Measurements from ENCODE around the gene CERS6.

Gene CERS6

DNA sequence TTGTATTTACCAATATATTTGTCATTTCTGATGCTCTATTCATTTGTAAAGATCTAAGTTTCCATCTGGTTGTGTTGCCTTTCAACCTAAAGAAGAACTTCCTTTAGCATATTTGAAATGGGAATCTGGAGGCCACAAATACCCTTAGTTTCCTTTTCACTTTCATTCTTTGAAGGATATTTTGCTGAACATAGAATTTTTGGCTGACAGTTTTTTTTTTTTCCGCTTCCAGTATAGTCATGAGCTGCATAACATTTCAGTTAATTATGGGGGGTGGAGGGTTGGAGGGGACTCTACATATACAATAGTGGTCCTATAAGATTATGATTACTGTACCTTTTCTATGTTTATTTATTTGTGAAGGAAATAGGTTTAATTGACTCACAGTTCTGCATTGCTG lies 83.9 kb downstream of the CERS6 start:
- TF ChIP-seq, protein P1, sequence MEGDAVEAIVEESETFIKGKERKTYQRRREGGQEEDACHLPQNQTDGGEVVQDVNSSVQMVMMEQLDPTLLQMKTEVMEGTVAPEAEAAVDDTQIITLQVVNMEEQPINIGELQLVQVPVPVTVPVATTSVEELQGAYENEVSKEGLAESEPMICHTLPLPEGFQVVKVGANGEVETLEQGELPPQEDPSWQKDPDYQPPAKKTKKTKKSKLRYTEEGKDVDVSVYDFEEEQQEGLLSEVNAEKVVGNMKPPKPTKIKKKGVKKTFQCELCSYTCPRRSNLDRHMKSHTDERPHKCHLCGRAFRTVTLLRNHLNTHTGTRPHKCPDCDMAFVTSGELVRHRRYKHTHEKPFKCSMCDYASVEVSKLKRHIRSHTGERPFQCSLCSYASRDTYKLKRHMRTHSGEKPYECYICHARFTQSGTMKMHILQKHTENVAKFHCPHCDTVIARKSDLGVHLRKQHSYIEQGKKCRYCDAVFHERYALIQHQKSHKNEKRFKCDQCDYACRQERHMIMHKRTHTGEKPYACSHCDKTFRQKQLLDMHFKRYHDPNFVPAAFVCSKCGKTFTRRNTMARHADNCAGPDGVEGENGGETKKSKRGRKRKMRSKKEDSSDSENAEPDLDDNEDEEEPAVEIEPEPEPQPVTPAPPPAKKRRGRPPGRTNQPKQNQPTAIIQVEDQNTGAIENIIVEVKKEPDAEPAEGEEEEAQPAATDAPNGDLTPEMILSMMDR (IDR thresholded peaks at IDR 0.05; ENCODE audit: extremely low read depth, insufficient read depth, missing control alignments), result no peak
- in situ Hi-C loops (cut with MboI; ENCODE audit: low pct_unique_long_range_greater_than_20kb, low sequenced_read_pairs, unreplicated experiment), result no loop called here
- no peak for DNase-seq (ENCODE audit: low spot score)

DNA sequence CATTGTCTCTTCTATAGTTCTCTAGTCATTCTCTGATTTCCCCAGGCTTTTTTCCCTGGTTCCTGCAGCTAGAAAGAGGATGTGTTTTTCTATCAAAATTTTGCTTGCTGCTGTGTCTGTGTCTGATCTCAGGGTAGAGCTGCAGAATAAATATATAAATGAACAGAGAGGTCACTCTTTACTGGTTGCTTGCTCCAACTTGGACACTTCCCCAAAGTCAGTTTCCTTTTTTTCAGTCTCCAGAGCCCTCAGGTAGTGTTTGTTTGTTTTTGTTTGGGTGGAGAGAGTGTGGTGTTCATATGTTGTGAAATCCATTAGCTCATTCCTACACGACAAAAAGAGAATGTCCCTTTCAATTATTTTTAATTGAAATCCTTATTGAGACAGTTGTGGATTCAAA lies 85.8 kb downstream of the CERS6 start:
- no peak for DNase-seq (ENCODE audit: low spot score)
- in situ Hi-C loops (cut with MboI; ENCODE audit: low pct_unique_long_range_greater_than_20kb, low sequenced_read_pairs, unreplicated experiment), result no loop called here
- TF ChIP-seq, protein P1 (IDR thresholded peaks at IDR 0.05; ENCODE audit: extremely low read depth, insufficient read depth, missing control alignments), result no peak

DNA sequence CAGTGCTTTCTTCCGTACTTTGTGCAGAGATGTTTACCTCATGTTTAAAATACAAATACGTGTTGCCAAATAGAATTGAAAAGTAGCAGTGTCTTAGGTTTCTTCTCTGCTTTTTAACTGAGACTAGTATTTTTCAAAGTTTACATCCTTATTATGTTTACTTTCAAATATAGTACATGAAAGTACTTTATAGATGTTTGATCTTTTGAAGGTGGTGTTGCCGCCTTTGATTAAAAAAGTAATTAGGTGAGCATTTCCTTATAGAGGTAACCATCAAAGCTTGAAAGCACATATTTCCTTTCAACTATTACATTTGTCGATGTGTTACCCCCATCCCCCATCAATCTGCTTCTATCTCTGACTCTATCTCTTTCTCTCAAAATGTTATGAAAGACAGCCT lies 87.0 kb downstream of the CERS6 start:
- TF ChIP-seq, protein P1 (IDR thresholded peaks at IDR 0.05; ENCODE audit: extremely low read depth, insufficient read depth, missing control alignments), result no peak
- in situ Hi-C loops (cut with MboI; ENCODE audit: low pct_unique_long_range_greater_than_20kb, low sequenced_read_pairs, unreplicated experiment), result no loop called here
- no peak for DNase-seq (ENCODE audit: low spot score)

DNA sequence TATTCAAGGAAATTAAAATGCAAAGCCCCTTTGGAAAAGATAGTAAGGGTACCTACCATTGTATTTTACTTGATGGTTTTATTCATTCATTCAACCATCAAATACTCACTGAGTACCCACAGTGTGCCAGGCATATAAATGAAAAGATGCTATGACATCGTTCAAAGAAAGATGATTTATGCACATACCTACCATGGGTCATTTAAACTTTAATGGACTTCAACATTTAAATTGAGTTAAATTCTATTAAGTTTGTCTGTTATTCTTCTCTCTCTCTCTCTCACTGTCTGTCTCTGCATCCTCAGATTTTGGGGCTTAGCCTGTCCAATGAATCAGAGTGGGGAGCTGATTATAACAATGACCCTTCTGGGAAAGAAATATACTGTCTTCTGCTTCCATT lies 87.9 kb downstream of the CERS6 start:
- in situ Hi-C loops (cut with MboI; ENCODE audit: low pct_unique_long_range_greater_than_20kb, low sequenced_read_pairs, unreplicated experiment), result no loop called here
- TF ChIP-seq, protein P1 (IDR thresholded peaks at IDR 0.05; ENCODE audit: extremely low read depth, insufficient read depth, missing control alignments), result no peak
- no peak for DNase-seq (ENCODE audit: low spot score)

DNA sequence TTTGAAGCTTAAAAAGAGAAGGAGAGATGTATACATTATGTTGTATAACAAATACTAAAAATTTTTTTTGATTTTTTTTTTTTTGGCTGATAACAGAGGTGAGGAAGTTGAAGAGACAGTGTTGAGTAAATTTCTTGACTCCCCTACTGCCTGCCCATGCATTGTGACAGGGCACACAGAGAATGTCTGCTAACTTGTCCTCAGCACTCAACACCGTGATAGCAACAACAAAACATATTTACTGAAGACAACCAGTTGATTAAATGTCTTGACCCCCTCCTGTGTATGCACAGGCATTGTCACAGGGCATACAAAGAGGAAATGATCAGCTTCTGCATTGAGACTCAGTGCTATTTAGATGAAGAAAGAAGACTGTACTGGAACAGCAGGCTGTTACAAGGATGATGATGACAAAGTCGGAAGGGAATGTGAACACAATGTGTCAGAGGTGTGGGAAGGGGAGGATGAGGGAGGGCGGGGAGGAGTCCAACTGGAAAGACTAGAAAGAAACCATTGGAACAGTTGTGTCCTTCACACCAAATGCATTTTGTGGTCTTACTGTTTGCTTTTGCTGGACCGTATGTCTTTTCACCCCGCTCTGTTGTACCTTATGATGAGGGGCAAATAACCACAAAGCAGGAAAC lies 89.5 kb downstream of the CERS6 start:
- DNase-seq (ENCODE audit: low spot score), result no peak
- in situ Hi-C loops (cut with MboI; ENCODE audit: low pct_unique_long_range_greater_than_20kb, low sequenced_read_pairs, unreplicated experiment), result no loop called here
- TF ChIP-seq, protein P1 (IDR thresholded peaks at IDR 0.05; ENCODE audit: extremely low read depth, insufficient read depth, missing control alignments), result no peak

DNA sequence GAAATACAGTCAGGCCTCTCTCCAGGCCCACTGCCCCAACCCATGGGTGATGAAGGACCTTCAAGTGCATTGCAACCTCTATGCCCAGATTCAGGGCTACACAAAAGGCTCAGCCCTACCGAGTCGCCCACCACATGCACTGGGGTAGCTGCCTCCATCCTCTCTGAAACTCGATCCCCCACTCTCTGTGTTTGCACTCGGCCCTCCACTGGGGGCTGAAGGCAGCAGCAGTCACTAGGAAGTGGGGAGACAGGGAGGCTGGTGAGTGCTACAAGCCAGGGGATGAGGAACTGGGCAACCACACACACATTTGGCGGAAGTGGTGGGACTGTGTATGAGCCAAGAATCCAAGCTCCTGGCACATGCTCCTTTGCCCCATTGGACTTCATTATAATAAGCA lies 94.6 kb downstream of the CERS6 start:
- TF ChIP-seq, protein P1 (IDR thresholded peaks at IDR 0.05; ENCODE audit: extremely low read depth, insufficient read depth, missing control alignments), result no peak
- DNase-seq (ENCODE audit: low spot score), result no peak
- in situ Hi-C loops (cut with MboI; ENCODE audit: low pct_unique_long_range_greater_than_20kb, low sequenced_read_pairs, unreplicated experiment), result no loop called here
